Upper lobe of left lung (tissue), 4 donors: ENCODE results near the gene YIF1B.

Experiments
- CTCF ChIP-seq, 6 experiments: fragments of 450-650 bp in 4 of 6; fragments of 200-600 bp in 2 of 6; sonication (generic) in 2 of 6; IDR thresholded peaks; one replicate each; pipeline ENCODE4 v1.5.1; 2016 to 2019; ENCODE audit warnings: antibody characterized with exemption in 6 of 6
- EP300 ChIP-seq, 4 donors: sonication (generic); formaldehyde crosslinking; IDR thresholded peaks; one replicate each; pipeline ENCODE4 v1.5.1; 2017; ENCODE audit warnings: antibody characterized with exemption in 4 of 4, control low read depth in 2 of 4
- POLR2A ChIP-seq, 4 donors: fragments of 450-650 bp; IDR thresholded peaks; one replicate each; pipeline ENCODE4 v1.5.1; 2016 to 2017; ENCODE audit warnings: antibody characterized with exemption in 4 of 4, mild to moderate bottlenecking in 2 of 4
- POLR2AphosphoS5 ChIP-seq, 2 donors: sonication (generic); formaldehyde crosslinking; IDR thresholded peaks; one replicate each; pipeline ENCODE4 v1.5.1; 2017; ENCODE audit warnings: antibody characterized with exemption in 2 of 2

- TF ChIP-seq POLR2A (IDR thresholded peaks at IDR 0.05) (no peak), CTCF (IDR thresholded peaks at IDR 0.05) (no peak), POLR2AphosphoS5 (IDR thresholded peaks at IDR 0.05) (no peak), EP300 (IDR thresholded peaks at IDR 0.05) (no peak)
Measured at GRCh38 chr19:38291855-38292254, 23.9 kb downstream of the YIF1B start.
